ENCODE measurements around the gene TMEM178A.
"Not testable (repeated sequence)": the region's sequence is repeated elsewhere in the genome, so short reads cannot be mapped to it uniquely, and the experiment has no call there.

TMEM178A gene

DNA sequence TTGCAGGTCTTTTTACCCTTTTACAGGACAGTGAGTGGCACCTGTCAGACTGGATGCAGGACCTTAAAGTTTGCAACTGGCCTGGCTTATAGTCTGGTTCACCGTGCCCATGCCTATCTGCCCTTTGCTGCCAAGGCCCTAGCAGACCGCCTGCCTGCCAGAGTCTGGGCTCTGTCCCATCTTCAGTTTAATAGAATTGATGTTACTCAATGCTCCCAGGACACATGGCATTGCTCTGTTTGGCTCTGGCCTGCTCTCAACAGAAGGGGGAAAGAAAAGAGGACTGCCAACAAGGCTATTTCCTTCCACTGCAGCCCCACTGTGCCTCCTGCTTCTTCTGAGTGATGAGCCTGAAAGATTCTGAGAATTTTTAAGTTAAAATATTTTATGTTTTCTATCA is 25.6 kb upstream of the TMEM178A start:
- Mint-ChIP-seq H3K27me3 (peaks cover 10% of the 10 kb centered on the region), H3K4me3 (no peak overlapping the region), H3K36me3 (no peaks in the 10 kb centered on the region), H3K27ac (no peak overlapping the region), H3K4me1 (no peaks in the 10 kb centered on the region), H3K9me3 (no peaks in the 10 kb centered on the region)
- ATAC-seq = no peak

GRCh38 chr2:39640681-39641080 is 25.0 kb upstream of the TMEM178A start:
- no peak for ATAC-seq
- Mint-ChIP-seq H3K4me1 (no peaks in the 10 kb centered on the region), H3K27me3 (peaks cover 10% of the 10 kb centered on the region), H3K9me3 (no peaks in the 10 kb centered on the region), H3K36me3 (no peaks in the 10 kb centered on the region), H3K27ac (no peak overlapping the region), H3K4me3 (no peak overlapping the region)

GRCh38 chr2:39641635-39642034 is 24.1 kb upstream of the TMEM178A start:
- no peak for ATAC-seq
- H3K4me3 Mint-ChIP-seq = no peak overlapping the region
- no peaks in the 10 kb centered on the region for H3K36me3 Mint-ChIP-seq
- no peaks in the 10 kb centered on the region for H3K9me3 Mint-ChIP-seq
- H3K27ac Mint-ChIP-seq = no peak overlapping the region
- peaks cover 10% of the 10 kb centered on the region for H3K27me3 Mint-ChIP-seq
- no peaks in the 10 kb centered on the region for H3K4me1 Mint-ChIP-seq

- Mint-ChIP-seq H3K4me3 (no peak overlapping the region), H3K27ac (no peak overlapping the region), H3K27me3 (peaks cover 10% of the 10 kb centered on the region), H3K9me3 (no peaks in the 10 kb centered on the region), H3K36me3 (no peaks in the 10 kb centered on the region), H3K4me1 (no peaks in the 10 kb centered on the region)
- ATAC-seq = no peak
Measured at GRCh38 chr2:39642051-39642718, 23.5 kb upstream of the TMEM178A start.

DNA sequence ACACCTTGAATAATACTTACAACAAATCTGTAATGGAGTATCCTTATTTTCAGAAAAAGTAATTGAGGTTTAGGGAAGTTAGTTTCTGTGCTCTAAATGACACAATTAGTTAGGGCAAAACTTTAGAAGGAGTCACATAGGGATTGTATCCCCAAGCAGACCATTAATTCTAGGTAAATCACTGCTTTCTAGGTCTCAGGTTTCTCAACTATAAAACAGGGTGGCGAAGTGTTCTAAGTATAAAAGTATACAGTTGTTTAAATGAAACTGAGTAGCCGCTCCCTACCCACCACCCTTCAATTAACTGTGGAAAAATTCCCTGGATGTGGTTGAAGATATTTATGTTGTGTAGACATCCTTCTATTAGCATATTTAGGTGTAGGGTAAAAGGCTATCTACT is 19.9 kb upstream of the TMEM178A start:
- peaks cover 10% of the 10 kb centered on the region for H3K27me3 Mint-ChIP-seq
- H3K9me3 Mint-ChIP-seq = no peaks in the 10 kb centered on the region
- no peaks in the 10 kb centered on the region for H3K36me3 Mint-ChIP-seq
- H3K4me1 Mint-ChIP-seq = no peaks in the 10 kb centered on the region
- no peak for ATAC-seq
- H3K27ac Mint-ChIP-seq = no peak overlapping the region
- H3K4me3 Mint-ChIP-seq = no peak overlapping the region

DNA sequence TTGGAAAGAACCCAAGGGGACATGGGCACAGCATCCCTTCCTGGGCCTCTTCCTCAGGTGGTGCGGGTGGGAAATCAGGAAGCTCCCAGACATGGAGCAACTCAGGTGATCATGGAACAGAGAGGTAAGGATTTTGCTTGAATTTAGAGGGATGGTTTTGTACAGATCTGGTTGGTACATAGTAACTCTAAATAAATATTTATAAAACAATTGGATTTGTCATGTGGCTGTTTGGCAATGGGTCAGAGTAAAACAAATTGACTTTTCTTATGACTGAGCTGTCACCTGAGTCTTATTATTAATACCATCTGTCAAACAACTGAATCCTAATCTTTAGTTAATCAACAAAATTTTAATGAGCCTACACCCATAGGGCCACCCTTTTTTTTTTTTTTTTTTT is 19.4 kb upstream of the TMEM178A start:
- peaks cover 10% of the 10 kb centered on the region for H3K27me3 Mint-ChIP-seq
- H3K27ac Mint-ChIP-seq = no peak overlapping the region
- no peaks in the 10 kb centered on the region for H3K9me3 Mint-ChIP-seq
- no peak for ATAC-seq
- H3K4me3 Mint-ChIP-seq = no peak overlapping the region
- H3K36me3 Mint-ChIP-seq = no peaks in the 10 kb centered on the region
- H3K4me1 Mint-ChIP-seq = no peaks in the 10 kb centered on the region

GRCh38 chr2:39647104-39647765 is 18.5 kb upstream of the TMEM178A start:
- no peak for ATAC-seq
- Mint-ChIP-seq H3K4me1 (no peaks in the 10 kb centered on the region), H3K9me3 (no peaks in the 10 kb centered on the region), H3K27me3 (peaks cover 7% of the 10 kb centered on the region), H3K27ac (no peak overlapping the region), H3K36me3 (no peaks in the 10 kb centered on the region), H3K4me3 (no peak overlapping the region)

DNA sequence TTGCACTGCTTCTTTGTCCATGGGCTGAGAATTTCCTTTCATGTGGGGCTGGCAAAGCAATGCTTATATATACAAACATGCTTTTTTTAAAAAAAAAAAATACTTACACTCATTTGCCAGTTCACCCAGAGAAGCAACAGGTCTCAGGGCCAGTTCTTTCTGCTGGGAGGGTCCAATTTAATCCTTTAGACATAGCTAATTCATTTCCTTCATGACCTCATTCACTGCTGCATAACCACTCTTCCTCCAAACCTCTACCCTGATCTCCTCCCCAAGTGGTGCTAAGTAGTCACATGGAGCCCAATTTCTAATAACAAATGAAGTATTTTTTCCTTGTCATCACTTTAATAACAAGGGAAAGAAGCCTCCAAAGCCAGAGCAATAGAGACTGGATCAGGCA is 17.1 kb upstream of the TMEM178A start:
- H3K4me1 Mint-ChIP-seq = no peaks in the 10 kb centered on the region
- ATAC-seq = no peak
- H3K36me3 Mint-ChIP-seq = no peaks in the 10 kb centered on the region
- no peaks in the 10 kb centered on the region for H3K27me3 Mint-ChIP-seq
- peaks cover 3% of the 10 kb centered on the region for H3K9me3 Mint-ChIP-seq
- H3K4me3 Mint-ChIP-seq = no peak overlapping the region
- H3K27ac Mint-ChIP-seq = no peak overlapping the region

- no peaks in the 10 kb centered on the region for H3K36me3 Mint-ChIP-seq
- no peaks in the 10 kb centered on the region for H3K4me1 Mint-ChIP-seq
- no peak overlapping the region for H3K27ac Mint-ChIP-seq
- H3K27me3 Mint-ChIP-seq = no peaks in the 10 kb centered on the region
- ATAC-seq = no peak
- H3K9me3 Mint-ChIP-seq = peaks cover 3% of the 10 kb centered on the region
- no peak overlapping the region for H3K4me3 Mint-ChIP-seq
Measured at GRCh38 chr2:39649511-39649910, 16.2 kb upstream of the TMEM178A start.

GRCh38 chr2:39650468-39650867 is 15.2 kb upstream of the TMEM178A start:
- Mint-ChIP-seq H3K9me3 (peaks cover 3% of the 10 kb centered on the region), H3K27ac (no peak overlapping the region), H3K27me3 (no peaks in the 10 kb centered on the region), H3K4me3 (no peak overlapping the region), H3K36me3 (no peaks in the 10 kb centered on the region), H3K4me1 (no peaks in the 10 kb centered on the region)
- ATAC-seq = no peak

- not testable (repeated sequence) for H3K4me3 Mint-ChIP-seq, H3K4me1 Mint-ChIP-seq, H3K27ac Mint-ChIP-seq, H3K36me3 Mint-ChIP-seq, H3K9me3 Mint-ChIP-seq, H3K27me3 Mint-ChIP-seq, ATAC-seq
Measured at GRCh38 chr2:39656215-39656614, 9.5 kb upstream of the TMEM178A start.

DNA sequence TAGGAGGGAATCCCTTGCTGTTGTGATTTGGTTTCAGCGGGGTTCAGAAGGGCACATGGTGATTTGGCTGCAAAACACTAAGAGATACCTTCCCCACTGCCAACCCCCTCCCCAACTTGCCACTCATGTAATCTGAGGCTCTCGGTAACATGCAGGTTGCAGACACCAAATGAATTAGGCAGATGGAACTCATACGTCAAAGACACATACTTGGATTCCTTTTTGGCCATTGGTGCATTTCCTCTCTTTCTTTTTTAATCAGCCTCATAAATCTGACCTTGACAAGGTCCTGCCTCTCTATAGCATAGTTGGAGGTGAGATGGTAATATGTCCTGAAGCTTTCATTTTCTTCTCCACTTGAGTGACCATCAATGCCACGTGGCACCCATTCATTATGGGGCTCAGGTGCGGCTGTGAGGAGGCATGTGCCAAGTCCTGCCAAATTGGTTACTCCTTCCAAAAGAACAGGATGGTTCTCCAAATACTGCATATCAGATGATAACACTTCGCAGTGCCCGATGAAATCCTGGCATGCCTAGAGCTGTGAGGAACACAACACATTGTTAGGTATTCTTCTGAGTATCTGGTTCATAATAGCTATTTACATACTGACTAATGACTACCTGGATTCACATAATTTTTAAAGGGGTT is 8.3 kb upstream of the TMEM178A start:
- no peak overlapping the region for H3K27ac Mint-ChIP-seq
- H3K9me3 Mint-ChIP-seq = peaks cover 3% of the 10 kb centered on the region
- no peak overlapping the region for H3K4me3 Mint-ChIP-seq
- no peaks in the 10 kb centered on the region for H3K27me3 Mint-ChIP-seq
- ATAC-seq = no peak
- no peaks in the 10 kb centered on the region for H3K4me1 Mint-ChIP-seq
- no peaks in the 10 kb centered on the region for H3K36me3 Mint-ChIP-seq

- Mint-ChIP-seq H3K27ac (no peak overlapping the region), H3K9me3 (no peaks in the 10 kb centered on the region), H3K4me3 (no peak overlapping the region), H3K4me1 (no peaks in the 10 kb centered on the region), H3K27me3 (no peaks in the 10 kb centered on the region), H3K36me3 (no peaks in the 10 kb centered on the region)
- no peak for ATAC-seq
Measured at GRCh38 chr2:39658371-39658770, 7.3 kb upstream of the TMEM178A start.

GRCh38 chr2:39659765-39660611 is 5.7 kb upstream of the TMEM178A start:
- H3K36me3 Mint-ChIP-seq = no peaks in the 10 kb centered on the region
- H3K27me3 Mint-ChIP-seq = peaks cover 6% of the 10 kb centered on the region
- H3K4me3 Mint-ChIP-seq = no peak overlapping the region

GRCh38 chr2:39660612-39661236 is 5.0 kb upstream of the TMEM178A start:
- no peaks in the 10 kb centered on the region for H3K9me3 Mint-ChIP-seq
- H3K4me1 Mint-ChIP-seq = peaks cover 9% of the 10 kb centered on the region
- H3K4me3 Mint-ChIP-seq = no peak overlapping the region
- no peaks in the 10 kb centered on the region for H3K36me3 Mint-ChIP-seq
- no peak for ATAC-seq
- H3K27me3 Mint-ChIP-seq = peaks cover 13% of the 10 kb centered on the region
- no peak overlapping the region for H3K27ac Mint-ChIP-seq

More at GRCh38 chr2:39659765-39660611, 5.7 kb upstream of the TMEM178A start:
- H3K4me1 Mint-ChIP-seq = peaks cover 3% of the 10 kb centered on the region
- no peaks in the 10 kb centered on the region for H3K9me3 Mint-ChIP-seq
- no peak overlapping the region for H3K27ac Mint-ChIP-seq
- no peak for ATAC-seq

Data from stimulated activated memory B cell treated with anti-CD40 and anti-IgM and Interleukin-4, amounts not matched to agents 10 μg/mL and 1 μg/mL and 100 μg/mL, for 72 hours (primary cell).